Right lobe of liver (tissue), 4 donors: ENCODE results near the gene COL5A3.

Experiments used
- CTCF ChIP-seq, 4 donors: fragments of 200-600 bp in 3 of 4; fragments of 450-650 bp in 1 of 4; IDR thresholded peaks; one replicate each; pipeline versions ENCODE4 v1.5.1 to v1.8.0; 2016 to 2022; ENCODE audit warnings: antibody characterized with exemption in 4 of 4, mild to moderate bottlenecking in 2 of 4
- POLR2A ChIP-seq: fragments of 450-650 bp; IDR thresholded peaks from one replicate; pipeline ENCODE4 v1.6.1; 2017; ENCODE audit warnings: antibody characterized with exemption, mild to moderate bottlenecking
- donor health status: DM: no; HTN: no; CAD: no.
- donor health status: DM: no; HTN: no; CAD: no.
- donor health status: DM: no; HTN: yes; CAD: no.

GRCh38 chr19:9970481-9970880 lies 39.8 kb downstream of the COL5A3 start:
- TF ChIP-seq CTCF (IDR thresholded peaks at IDR 0.05) (no peak), POLR2A (no peak)
